ENCODE measurements around the gene HACL1.

The HACL1 gene

GRCh38 chr3:15513810-15514662, 87.3 kb downstream of the HACL1 start:
- Histone ChIP-seq H3K4me1 (ENCODE audit: control insufficient read depth, insufficient read depth, low read length) (no peaks in the 10 kb centered on the region), H3K27ac (ENCODE audit: extremely low read depth, low read depth, low read length) (no peak overlapping the region), H3K4me3 (ENCODE audit: low read depth, low read length) (no peak overlapping the region), H3K9me3 (ENCODE audit: control insufficient read depth, insufficient read depth, low read depth, low read length) (no peaks in the 10 kb centered on the region), H3K36me3 (ENCODE audit: control insufficient read depth in 2 of 2, insufficient read depth in 1 of 2, low read length in 2 of 2) (no peaks in the 10 kb centered on the region)
- no peak for TF ChIP-seq ZNF791 (tag by site-specific recombination; IDR thresholded peaks at IDR 0.05)
- POLR2A ChIA-PET: no interaction called here
- CTCF ChIA-PET: no interaction called here

GRCh38 chr3:15513116-15513515, 88.3 kb downstream of the HACL1 start:
- ChIA-PET POLR2A (no interaction called here), CTCF (interaction anchor here (0.8 kb wide), 1 partner anchor 42 kb away, joined by 3 read pairs; no protein-coding TSS in a partner anchor)
- TF ChIP-seq ZIC2 (tag by site-specific recombination; IDR thresholded peaks at IDR 0.05) (no peak), ZBTB49 (tag by site-specific recombination; IDR thresholded peaks at IDR 0.05; ENCODE audit: low read depth) (no peak), PRDM10 (tag by site-specific recombination; IDR thresholded peaks at IDR 0.05) (no peak), ZNF629 (tag by site-specific recombination; IDR thresholded peaks at IDR 0.05) (no peak), GLIS2 (tag by site-specific recombination; IDR thresholded peaks at IDR 0.05) (no peak), ZSCAN18 (tag by site-specific recombination; IDR thresholded peaks at IDR 0.05) (no peak), ZNF133 (tag by site-specific recombination; IDR thresholded peaks at IDR 0.05) (no peak), ZFP37 (tag by site-specific recombination; IDR thresholded peaks at IDR 0.05) (no peak), ATF2 (tag by site-specific recombination; IDR thresholded peaks at IDR 0.05; ENCODE audit: low read depth) (no peak), ZNF391 (tag by site-specific recombination; IDR thresholded peaks at IDR 0.05; ENCODE audit: borderline replicate concordance, low read depth) (no peak), ZNF292 (tag by site-specific recombination; IDR thresholded peaks at IDR 0.05; ENCODE audit: borderline replicate concordance, low read depth) (no peak), ZNF184 (tag by site-specific recombination; IDR thresholded peaks at IDR 0.05) (no peak), ZNF202 (tag by site-specific recombination; IDR thresholded peaks at IDR 0.05; ENCODE audit: borderline replicate concordance) (no peak), ZNF623 (tag by site-specific recombination; IDR thresholded peaks at IDR 0.05) (no peak), ZNF624 (tag by site-specific recombination; IDR thresholded peaks at IDR 0.05) (no peak), ZNF555 (tag by site-specific recombination; conservative IDR thresholded peaks at IDR 0.05) (no peak), ZNF514 (tag by site-specific recombination; IDR thresholded peaks at IDR 0.05) (no peak), KLF9 (tag by site-specific recombination; IDR thresholded peaks at IDR 0.05; ENCODE audit: low read depth) (no peak), ZNF776 (tag by site-specific recombination; IDR thresholded peaks at IDR 0.05; ENCODE audit: borderline replicate concordance) (no peak), HOXD13 (CRISPR knock-in tag; IDR thresholded peaks at IDR 0.05; ENCODE audit: borderline replicate concordance) (no peak)

More at GRCh38 chr3:15513116-15513515, 88.3 kb downstream of the HACL1 start:
- H3K4me3 ChIP-seq (ENCODE audit: low read depth, low read length): no peak overlapping the region
- no peaks in the 10 kb centered on the region for H3K9me3 ChIP-seq (ENCODE audit: control insufficient read depth, insufficient read depth, low read depth, low read length)
- no peak overlapping the region for H3K27ac ChIP-seq (ENCODE audit: extremely low read depth, low read depth, low read length)
- no peaks in the 10 kb centered on the region for H3K4me1 ChIP-seq (ENCODE audit: control insufficient read depth, insufficient read depth, low read length)
- H3K36me3 ChIP-seq (ENCODE audit: control insufficient read depth in 2 of 2, insufficient read depth in 1 of 2, low read length in 2 of 2): no peaks in the 10 kb centered on the region

Measured in HEK293 (cell line).